IMR-90 (cell line): Measurements from ENCODE around the gene KIF6. TPM values are rescaled to one million over a fixed set of nuclear protein-coding genes. Genes with fewer than 3 reads are reported as not detected.

Experiments
- ATAC-seq: fragments of 200-7000 bp; cut with Tn5 transposase; 2 replicates; pipeline ENCODE4 v1.9.1; 2020; ENCODE audit warnings: low read depth, mild to moderate bottlenecking, moderate library complexity
- BruUV-seq: library from RNA; stranded (reverse); fragments of 400-500 nt; replicated peaks from 2 replicates; lab custom pipeline; 2021; lab: Mats Ljungman, UMichigan
- CTCF ChIA-PET: fragments of 300-600 bp; formaldehyde crosslinking; extraction: SDS; loops from one replicate; lab custom pipeline; 2021; ENCODE audit warnings: antibody characterized with exemption; lab: Yijun Ruan, JAX
- POLR2A ChIA-PET: fragments of 300-600 bp; sonication (Branson Sonifier 250); formaldehyde crosslinking; loops from one replicate; lab custom pipeline; 2022; ENCODE audit warnings: antibody characterized with exemption; ENCODE audit not compliant: unreplicated experiment; lab: Charles Lee
- DNase-seq: peaks from one replicate; pipeline ENCODE4 v3.0.0; 2013
- H2AFZ ChIP-seq: replicated peaks from 2 replicates; pipeline ENCODE3; 2013; ENCODE audit warnings: low read length, mild to moderate bottlenecking; ENCODE audit not compliant: poor library complexity
- H2AK5ac ChIP-seq: 2 replicates; pipeline ENCODE4 v1.6.1; 2013; ENCODE audit warnings: low read depth, low read length, inconsistent platforms
- H2AK9ac ChIP-seq: replicated peaks from 2 replicates; pipeline ENCODE3; 2013; ENCODE audit warnings: mild to moderate bottlenecking, low read depth, low read length, moderate library complexity; ENCODE audit not compliant: poor library complexity
- H2BK120ac ChIP-seq: 2 replicates; pipeline ENCODE4 v1.6.1; 2013; ENCODE audit warnings: low read depth, low read length, inconsistent platforms
- H2BK15ac ChIP-seq: 3 replicates; pipeline ENCODE4 v1.6.1; 2013; ENCODE audit warnings: low read depth, low read length, inconsistent platforms
- H2BK20ac ChIP-seq: 2 replicates; pipeline ENCODE4 v1.6.1; 2013; ENCODE audit warnings: low read depth, mild to moderate bottlenecking, inconsistent platforms, low read length, moderate library complexity
- H2BK5ac ChIP-seq: 2 replicates; pipeline ENCODE4 v1.6.1; 2013; ENCODE audit warnings: mild to moderate bottlenecking, low read depth, low read length, inconsistent platforms; ENCODE audit not compliant: poor library complexity, severe bottlenecking
- H3K14ac ChIP-seq: replicated peaks from 2 replicates; pipeline ENCODE4 v1.6.1; 2013; ENCODE audit warnings: low read depth, low read length, inconsistent platforms
- H3K18ac ChIP-seq: 2 replicates; pipeline ENCODE4 v1.6.1; 2013; ENCODE audit warnings: low read depth, low read length, control low read depth
- H3K23ac ChIP-seq: 2 replicates; pipeline ENCODE4 v1.6.1; 2013; ENCODE audit warnings: low read depth, low read length, inconsistent platforms
- H3K27ac ChIP-seq: 2 replicates; pipeline ENCODE4 v1.5.1; 2013; ENCODE audit warnings: mild to moderate bottlenecking, control low read depth, low read length; ENCODE audit not compliant: insufficient read depth
- H3K27me3 ChIP-seq: 2 replicates; pipeline ENCODE4 v1.6.1; 2013; ENCODE audit warnings: low read length; ENCODE audit not compliant: control insufficient read depth, insufficient read depth
- H3K36me3 ChIP-seq: 2 replicates; pipeline ENCODE4 v1.6.1; 2013; ENCODE audit warnings: low read length, mixed read lengths; ENCODE audit not compliant: control insufficient read depth, insufficient read depth
- H3K4ac ChIP-seq: 2 replicates; pipeline ENCODE4 v1.6.1; 2013; ENCODE audit warnings: low read depth, low read length, inconsistent platforms
- H3K4me1 ChIP-seq: 2 replicates; pipeline ENCODE4 v1.6.1; 2013; ENCODE audit warnings: low read length, mixed read lengths; ENCODE audit not compliant: control insufficient read depth, insufficient read depth
- H3K4me2 ChIP-seq: 2 replicates; pipeline ENCODE4 v1.6.1; 2013; ENCODE audit warnings: low read depth, mild to moderate bottlenecking, control low read depth, low read length, moderate library complexity
- H3K4me3 ChIP-seq: 2 replicates; pipeline ENCODE4 v1.5.1; 2013; ENCODE audit warnings: low read depth, mild to moderate bottlenecking, control low read depth, low read length, moderate library complexity; ENCODE audit not compliant: insufficient read depth
- H3K56ac ChIP-seq: 2 replicates; pipeline ENCODE4 v1.6.1; 2013; ENCODE audit warnings: low read length, inconsistent platforms; ENCODE audit not compliant: insufficient read depth; ENCODE audit errors: extremely low read depth
- H3K79me1 ChIP-seq, 2 experiments: 2 replicates each; pipeline ENCODE4 v1.6.1; 2013; ENCODE audit warnings: low read length in 2 of 2, inconsistent platforms in 1 of 2, low read depth in 1 of 2
- H3K9ac ChIP-seq: 2 replicates; pipeline ENCODE4 v1.6.1; 2013; ENCODE audit warnings: low read depth, low read length, control low read depth
- H3K9me1 ChIP-seq: 2 replicates; pipeline ENCODE4 v1.6.1; 2013; ENCODE audit warnings: low read length, inconsistent platforms; ENCODE audit not compliant: insufficient read depth
- H3K9me3 ChIP-seq: 2 replicates; pipeline ENCODE4 v1.6.1; 2013; ENCODE audit warnings: low read length; ENCODE audit not compliant: control insufficient read depth, insufficient read depth
- H4K20me1 ChIP-seq: 2 replicates; pipeline ENCODE4 v1.6.1; 2013; ENCODE audit warnings: low read length, inconsistent platforms; ENCODE audit not compliant: insufficient read depth
- H4K5ac ChIP-seq: 2 replicates; pipeline ENCODE4 v1.6.1; 2013; ENCODE audit warnings: mild to moderate bottlenecking, low read depth, low read length, control low read depth
- H4K8ac ChIP-seq, 2 experiments: 2 replicates each; pipeline ENCODE4 v1.6.1; 2013; ENCODE audit warnings: low read depth in 2 of 2, low read length in 2 of 2, control low read depth in 1 of 2, inconsistent platforms in 1 of 2
- H4K91ac ChIP-seq: 2 replicates; pipeline ENCODE4 v1.6.1; 2013; ENCODE audit warnings: low read depth, low read length, inconsistent platforms; ENCODE audit not compliant: insufficient read depth
- BHLHE40 ChIP-seq: fragments of 150-350 bp; IDR thresholded peaks from 2 replicates; pipeline ENCODE4 v1.6.1; 2016; ENCODE audit warnings: mild to moderate bottlenecking, low read depth, low read length
- CEBPB ChIP-seq: IDR thresholded peaks from 2 replicates; pipeline ENCODE4 v1.6.1; 2012; ENCODE audit warnings: low read depth, low read length, improper control_type of control experiment
- CHD1 ChIP-seq: IDR thresholded peaks from 2 replicates; pipeline ENCODE4 v1.6.1; 2012; ENCODE audit warnings: low read depth, low read length, improper control_type of control experiment
- FOS ChIP-seq: fragments of 150-350 bp; IDR thresholded peaks from 2 replicates; pipeline ENCODE4 v1.6.1; 2016; ENCODE audit warnings: low read depth, low read length
- MAFK ChIP-seq: IDR thresholded peaks from 2 replicates; pipeline ENCODE4 v1.6.1; 2012; ENCODE audit warnings: low read depth, low read length, improper control_type of control experiment
- MAZ ChIP-seq: IDR thresholded peaks from 2 replicates; pipeline ENCODE4 v1.6.1; 2012; ENCODE audit warnings: low read depth, mild to moderate bottlenecking, low read length, improper control_type of control experiment, moderate library complexity, borderline replicate concordance
- MXI1 ChIP-seq: IDR thresholded peaks from 2 replicates; pipeline ENCODE4 v1.6.1; 2012; ENCODE audit warnings: low read depth, mild to moderate bottlenecking, low read length, moderate library complexity, borderline replicate concordance
- NFE2L2 ChIP-seq: fragments of 150-350 bp; IDR thresholded peaks from 2 replicates; pipeline ENCODE4 v1.6.1; 2016; ENCODE audit warnings: low read depth, mild to moderate bottlenecking, low read length
- POLR2A ChIP-seq: IDR thresholded peaks from 2 replicates; pipeline ENCODE4 v1.6.1; 2012; ENCODE audit warnings: mild to moderate bottlenecking, low read depth, low read length
- RAD21 ChIP-seq: IDR thresholded peaks from 2 replicates; pipeline ENCODE4 v1.6.1; 2012; ENCODE audit warnings: low read length, improper control_type of control experiment
- RCOR1 ChIP-seq: IDR thresholded peaks from 2 replicates; pipeline ENCODE4 v1.6.1; 2012; ENCODE audit warnings: mild to moderate bottlenecking, low read length, improper control_type of control experiment; ENCODE audit not compliant: insufficient replicate concordance
- RFX5 ChIP-seq: IDR thresholded peaks from 2 replicates; pipeline ENCODE4 v1.8.0; 2012; ENCODE audit warnings: low read depth, mild to moderate bottlenecking, low read length, moderate library complexity
- SMC3 ChIP-seq: fragments of 150-350 bp; IDR thresholded peaks from 2 replicates; pipeline ENCODE4 v1.6.1; 2016; ENCODE audit warnings: low read depth, mild to moderate bottlenecking, antibody characterized with exemption, low read length, moderate library complexity
- USF2 ChIP-seq: fragments of 150-350 bp; IDR thresholded peaks from 2 replicates; pipeline ENCODE4 v1.6.1; 2017; ENCODE audit warnings: mild to moderate bottlenecking, antibody characterized with exemption, low read length, low read depth
- WGBS, 2 experiments: methylation state at CpG; one replicate each; pipeline versions ENCODE4 v1.1.5 to v1.1.7; 2013; ENCODE audit warnings: missing lambda C conversion rate in 2 of 2; ENCODE audit not compliant: insufficient read length in 1 of 2; ENCODE audit errors: extremely low coverage in 2 of 2; 5-methylcytosine and 5-hydroxymethylcytosine counted together
- dilution Hi-C: fragments of 300-500 bp; cut with HindIII; formaldehyde crosslinking; loops from one replicate; pipeline ENCODE4 v1.14.3; 2018; ENCODE audit warnings: low sequenced_read_pairs; ENCODE audit not compliant: unreplicated experiment
- in situ Hi-C: fragments of 300-500 bp; cut with MboI; formaldehyde crosslinking; loops from 3 replicates; pipeline ENCODE4 v1.14.3; 2019; ENCODE audit warnings: low sequenced_read_pairs, inconsistent platforms, mixed read lengths
- intact Hi-C: fragments of 100-400 bp; cut with micrococcal nuclease; formaldehyde crosslinking; loops from 2 replicates; pipeline ENCODE4 v1.10.0; 2022
- polyA plus RNA-seq, 3 experiments: library from polyadenylated mRNA; depleted of rRNA; stranded (reverse); fragments of >200 nt; gene quantifications; 2 replicates each; pipeline ENCODE4 v1.2.3, GENCODE V29; 2012; ENCODE audit warnings: low replicate concordance in 1 of 3
- total RNA-seq: library from RNA; depleted of rRNA; stranded (reverse); fragments of >200 nt; gene quantifications from 2 replicates; pipeline ENCODE4 v1.2.3, GENCODE V29; 2012
- TF ChIP-seq, protein P1 (sequence below): conservative IDR thresholded peaks from 2 replicates; pipeline ENCODE4 v1.5.1; 2012; ENCODE audit warnings: mild to moderate bottlenecking, low read depth, low read length, improper control_type of control experiment
- TF ChIP-seq, protein P2 (sequence below): fragments of 150-350 bp; IDR thresholded peaks from 2 replicates; pipeline ENCODE4 v1.6.1; 2016; ENCODE audit warnings: low read depth, mild to moderate bottlenecking, low read length, moderate library complexity, borderline replicate concordance

KIF6 gene
- total and polyA plus RNA-seq, 2 of the 4 experiments (the other 2 are of a cell fraction), result under 0.01 to 0.10 TPM

DNA sequence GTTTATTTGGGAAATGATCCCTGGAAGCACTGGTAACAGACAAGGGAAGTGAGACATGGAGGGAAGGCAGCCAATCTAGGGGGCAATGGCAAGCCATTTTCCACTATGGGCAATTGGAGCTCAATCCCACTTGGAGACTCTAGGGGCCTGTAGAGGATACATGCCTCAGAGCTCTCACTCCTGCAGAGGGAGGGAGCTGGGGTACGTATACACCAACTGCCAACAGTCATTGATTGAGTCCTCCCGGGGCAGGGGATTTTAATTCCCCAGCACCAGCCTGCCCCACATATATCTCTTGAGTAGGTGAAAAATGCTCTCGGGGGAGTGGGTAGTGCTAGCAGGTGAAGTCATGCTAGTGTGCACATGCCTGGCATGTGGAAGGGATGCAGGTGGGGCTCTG is 323.8 kb downstream of the KIF6 start:
- no peaks in the 10 kb centered on the region for H3K79me1 ChIP-seq
- H3K4me1 ChIP-seq, result no peaks in the 10 kb centered on the region
- no peaks in the 10 kb centered on the region; the same call in 1 of the 2 replicates for H3K27me3 ChIP-seq
- no TSS peak for BruUV-seq
- H2AK5ac ChIP-seq, result no peak overlapping the region
- no peak overlapping the region for H4K91ac ChIP-seq
- no peak overlapping the region for H2BK15ac ChIP-seq
- ChIA-PET POLR2A (no interaction called here), CTCF (no interaction called here)
- H3K9ac ChIP-seq, result no peak overlapping the region
- no peak overlapping the region for H3K27ac ChIP-seq
- no peak for DNase-seq
- H3K4ac ChIP-seq, result no peak overlapping the region
- no peak overlapping the region for H2BK5ac ChIP-seq
- H3K36me3 ChIP-seq, result no peaks in the 10 kb centered on the region
- no peak overlapping the region for H3K56ac ChIP-seq
- no peaks in the 10 kb centered on the region for H4K20me1 ChIP-seq
- no peaks in the 10 kb centered on the region for H3K9me3 ChIP-seq
- H2BK20ac ChIP-seq, result no peak overlapping the region
- no peak overlapping the region for H4K5ac ChIP-seq
- no peak overlapping the region for H3K18ac ChIP-seq
- no peak overlapping the region for H2AFZ ChIP-seq
- H3K4me3 ChIP-seq, result no peak overlapping the region
- H3K23ac ChIP-seq, result no peak overlapping the region
- intact Hi-C loops, result no loop called here
- WGBS, 2 experiments, result no CpG with 5 or more reads among the region's 3 CpGs
- H2AK9ac ChIP-seq, result no peak overlapping the region
- no peak for ATAC-seq
- H4K8ac ChIP-seq, result no peak overlapping the region
- H3K14ac ChIP-seq, result no peak overlapping the region
- H3K4me2 ChIP-seq, result no peak overlapping the region
- H3K9me1 ChIP-seq, result no peaks in the 10 kb centered on the region
- no peak overlapping the region for H2BK120ac ChIP-seq
- in situ Hi-C loops, result no loop called here
- TF ChIP-seq MAZ, result no peak
- TF ChIP-seq RCOR1, result no peak
- TF ChIP-seq MXI1, result no peak
- TF ChIP-seq RAD21, result no peak
- no peak for TF ChIP-seq MAFK
- TF ChIP-seq CHD1, result no peak
- TF ChIP-seq RFX5, result no peak
- TF ChIP-seq NFE2L2, result no peak
- TF ChIP-seq SMC3, result no peak
- TF ChIP-seq, protein P1, sequence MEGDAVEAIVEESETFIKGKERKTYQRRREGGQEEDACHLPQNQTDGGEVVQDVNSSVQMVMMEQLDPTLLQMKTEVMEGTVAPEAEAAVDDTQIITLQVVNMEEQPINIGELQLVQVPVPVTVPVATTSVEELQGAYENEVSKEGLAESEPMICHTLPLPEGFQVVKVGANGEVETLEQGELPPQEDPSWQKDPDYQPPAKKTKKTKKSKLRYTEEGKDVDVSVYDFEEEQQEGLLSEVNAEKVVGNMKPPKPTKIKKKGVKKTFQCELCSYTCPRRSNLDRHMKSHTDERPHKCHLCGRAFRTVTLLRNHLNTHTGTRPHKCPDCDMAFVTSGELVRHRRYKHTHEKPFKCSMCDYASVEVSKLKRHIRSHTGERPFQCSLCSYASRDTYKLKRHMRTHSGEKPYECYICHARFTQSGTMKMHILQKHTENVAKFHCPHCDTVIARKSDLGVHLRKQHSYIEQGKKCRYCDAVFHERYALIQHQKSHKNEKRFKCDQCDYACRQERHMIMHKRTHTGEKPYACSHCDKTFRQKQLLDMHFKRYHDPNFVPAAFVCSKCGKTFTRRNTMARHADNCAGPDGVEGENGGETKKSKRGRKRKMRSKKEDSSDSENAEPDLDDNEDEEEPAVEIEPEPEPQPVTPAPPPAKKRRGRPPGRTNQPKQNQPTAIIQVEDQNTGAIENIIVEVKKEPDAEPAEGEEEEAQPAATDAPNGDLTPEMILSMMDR, result no peak
- TF ChIP-seq FOS, result no peak
- no peak for TF ChIP-seq CEBPB
- TF ChIP-seq USF2, result no peak
- TF ChIP-seq BHLHE40, result no peak
- TF ChIP-seq POLR2A, result no peak
- TF ChIP-seq, protein P2, sequence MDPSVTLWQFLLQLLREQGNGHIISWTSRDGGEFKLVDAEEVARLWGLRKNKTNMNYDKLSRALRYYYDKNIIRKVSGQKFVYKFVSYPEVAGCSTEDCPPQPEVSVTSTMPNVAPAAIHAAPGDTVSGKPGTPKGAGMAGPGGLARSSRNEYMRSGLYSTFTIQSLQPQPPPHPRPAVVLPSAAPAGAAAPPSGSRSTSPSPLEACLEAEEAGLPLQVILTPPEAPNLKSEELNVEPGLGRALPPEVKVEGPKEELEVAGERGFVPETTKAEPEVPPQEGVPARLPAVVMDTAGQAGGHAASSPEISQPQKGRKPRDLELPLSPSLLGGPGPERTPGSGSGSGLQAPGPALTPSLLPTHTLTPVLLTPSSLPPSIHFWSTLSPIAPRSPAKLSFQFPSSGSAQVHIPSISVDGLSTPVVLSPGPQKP, result no peak
- dilution Hi-C loops, result no loop called here
